Kidney tubule cell (primary cell): Measurements from ENCODE around the gene COL13A1.

Experiments used
- DNase-seq: peaks from one replicate; pipeline ENCODE4 v3.0.0-alpha.2; 2018; ENCODE audit warnings: low spot score

COL13A1 gene

GRCh38 chr10:69847458-69847857 lies 45.8 kb downstream of the COL13A1 start:
- no peak for DNase-seq

- DNase-seq, result no peak
Observed at GRCh38 chr10:69847883-69848282, 46.2 kb downstream of the COL13A1 start.

GRCh38 chr10:69848454-69848853 lies 46.7 kb downstream of the COL13A1 start:
- no peak for DNase-seq

DNA sequence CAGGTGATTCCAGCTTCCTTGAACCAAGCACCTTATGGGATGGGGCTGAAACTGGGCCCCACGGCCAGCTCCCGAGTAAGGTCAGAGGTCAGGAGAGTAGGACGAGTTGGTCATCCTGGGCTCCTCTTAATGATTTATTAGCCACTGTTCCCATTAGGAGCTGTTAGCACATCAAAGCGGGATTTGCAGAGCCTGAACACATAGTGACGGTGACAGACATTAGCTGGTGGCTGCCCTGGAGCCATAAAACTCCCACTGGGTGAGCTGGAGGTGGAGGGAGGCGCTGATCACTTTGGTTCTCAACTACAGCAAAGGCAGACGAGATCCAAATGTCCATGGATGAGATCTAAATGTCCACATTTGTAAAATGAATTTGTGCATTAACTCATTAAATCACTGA lies 48.1 kb downstream of the COL13A1 start:
- DNase-seq, result no peak

GRCh38 chr10:69850440-69850839 lies 48.7 kb downstream of the COL13A1 start:
- DNase-seq, result no peak

DNA sequence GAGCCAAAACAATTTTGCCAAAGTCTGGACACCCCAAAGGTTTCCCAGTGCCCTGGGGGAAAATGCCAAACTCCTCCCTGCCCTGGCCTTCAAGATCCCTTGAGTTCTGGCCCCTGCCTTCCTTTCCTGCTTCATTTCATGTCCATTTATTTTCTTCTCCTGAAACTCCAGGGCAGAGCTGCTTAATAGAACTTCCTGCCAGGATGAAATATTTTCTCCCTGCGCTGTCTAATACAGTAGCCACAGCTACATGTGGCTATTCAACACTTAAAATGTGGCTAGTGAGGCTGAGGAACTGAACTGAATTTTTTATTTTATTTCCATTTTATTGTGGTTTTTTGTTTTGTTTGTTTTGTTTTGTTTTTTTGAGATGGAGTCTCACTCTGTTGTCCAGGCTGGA lies 49.6 kb downstream of the COL13A1 start:
- no peak for DNase-seq

DNA sequence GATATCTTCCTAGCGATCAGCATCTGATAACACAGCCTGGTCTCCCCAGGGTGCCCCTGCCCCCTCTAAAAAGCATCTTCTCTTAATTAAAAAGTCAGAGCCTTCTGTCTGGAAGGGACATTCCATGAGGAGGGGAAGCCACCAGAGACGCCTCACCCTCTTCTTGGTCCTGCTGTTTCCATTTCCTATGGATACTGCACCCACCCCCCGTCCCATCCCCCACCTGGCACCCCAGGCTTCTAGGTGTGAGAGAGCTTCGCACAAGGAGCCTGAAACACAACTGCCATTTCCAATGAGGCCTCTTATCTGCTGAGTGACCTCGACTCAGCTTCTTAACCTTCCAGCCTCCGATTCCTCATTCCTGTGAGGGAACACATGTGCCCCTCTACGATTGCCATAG lies 51.4 kb downstream of the COL13A1 start:
- no peak for DNase-seq

- DNase-seq, result no peak
Observed at GRCh38 chr10:69854511-69855345, 53.0 kb downstream of the COL13A1 start.

- no peak for DNase-seq
Observed at GRCh38 chr10:69855346-69856111, 53.8 kb downstream of the COL13A1 start.

DNA sequence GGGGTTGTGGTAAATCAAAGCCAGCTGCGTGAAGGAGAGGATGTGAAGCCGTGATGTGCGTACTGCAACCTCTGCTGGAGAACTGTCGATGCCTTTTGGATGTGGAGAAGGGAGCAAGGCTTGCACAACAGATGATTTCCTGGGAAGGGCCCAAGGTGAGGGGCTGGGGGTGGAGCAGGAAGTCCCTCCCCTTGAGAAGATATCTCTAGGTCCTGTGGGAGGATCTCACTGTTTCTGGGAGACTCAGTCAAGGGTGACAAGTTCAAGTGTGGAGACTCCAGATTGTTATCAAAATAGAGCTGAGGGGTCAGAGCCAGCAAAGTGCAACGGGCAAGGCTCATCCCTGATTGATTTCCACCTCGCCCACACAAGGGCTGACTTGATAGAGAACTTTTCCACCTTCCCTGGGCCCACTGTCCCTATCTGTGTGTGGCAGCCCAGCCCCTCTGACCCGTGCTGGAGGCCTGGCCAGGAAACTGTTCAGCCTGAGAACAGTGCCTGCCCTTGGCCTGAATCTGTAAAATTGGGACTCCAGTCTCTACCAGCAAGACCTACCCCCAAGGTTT lies 55.0 kb downstream of the COL13A1 start:
- no peak for DNase-seq

DNA sequence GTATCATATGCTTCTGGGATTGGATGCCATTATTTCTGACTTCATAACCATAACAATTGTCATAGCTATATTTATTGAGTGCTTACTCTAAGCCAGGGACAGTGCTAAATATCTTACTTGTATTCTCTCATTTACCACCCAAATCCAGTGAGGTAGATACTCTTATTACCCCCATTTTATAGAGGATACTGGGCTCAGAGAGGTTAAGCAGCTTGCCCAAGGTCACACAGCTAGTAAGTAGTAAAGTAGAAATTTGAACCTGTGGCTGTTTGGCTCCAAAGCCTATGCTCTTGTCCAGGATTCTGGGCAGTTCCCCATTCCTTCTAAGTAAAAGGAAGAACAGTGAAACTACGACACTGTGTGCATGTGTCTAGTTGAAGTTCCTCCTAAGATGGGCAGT lies 56.5 kb downstream of the COL13A1 start:
- no peak for DNase-seq

DNA sequence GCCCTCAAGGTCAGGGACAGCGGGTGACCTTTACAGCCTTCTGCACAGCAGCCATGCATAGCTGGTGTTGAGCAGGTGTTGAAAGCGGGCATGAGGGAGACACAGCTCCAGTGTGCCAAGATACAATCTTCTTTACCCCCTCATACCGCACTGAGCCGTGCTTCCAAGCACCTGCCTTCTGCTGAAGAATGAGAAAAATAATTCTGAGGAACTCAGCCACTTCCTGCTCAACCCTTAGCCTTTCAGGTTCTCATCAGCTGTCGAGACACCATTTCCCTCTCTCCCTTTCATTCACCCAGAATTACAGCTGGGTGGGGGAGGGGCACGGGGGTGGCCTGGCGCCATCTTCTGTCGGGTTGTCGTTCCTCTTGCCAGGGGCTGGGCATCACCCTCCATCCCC lies 58.6 kb downstream of the COL13A1 start:
- DNase-seq, result no peak

DNA sequence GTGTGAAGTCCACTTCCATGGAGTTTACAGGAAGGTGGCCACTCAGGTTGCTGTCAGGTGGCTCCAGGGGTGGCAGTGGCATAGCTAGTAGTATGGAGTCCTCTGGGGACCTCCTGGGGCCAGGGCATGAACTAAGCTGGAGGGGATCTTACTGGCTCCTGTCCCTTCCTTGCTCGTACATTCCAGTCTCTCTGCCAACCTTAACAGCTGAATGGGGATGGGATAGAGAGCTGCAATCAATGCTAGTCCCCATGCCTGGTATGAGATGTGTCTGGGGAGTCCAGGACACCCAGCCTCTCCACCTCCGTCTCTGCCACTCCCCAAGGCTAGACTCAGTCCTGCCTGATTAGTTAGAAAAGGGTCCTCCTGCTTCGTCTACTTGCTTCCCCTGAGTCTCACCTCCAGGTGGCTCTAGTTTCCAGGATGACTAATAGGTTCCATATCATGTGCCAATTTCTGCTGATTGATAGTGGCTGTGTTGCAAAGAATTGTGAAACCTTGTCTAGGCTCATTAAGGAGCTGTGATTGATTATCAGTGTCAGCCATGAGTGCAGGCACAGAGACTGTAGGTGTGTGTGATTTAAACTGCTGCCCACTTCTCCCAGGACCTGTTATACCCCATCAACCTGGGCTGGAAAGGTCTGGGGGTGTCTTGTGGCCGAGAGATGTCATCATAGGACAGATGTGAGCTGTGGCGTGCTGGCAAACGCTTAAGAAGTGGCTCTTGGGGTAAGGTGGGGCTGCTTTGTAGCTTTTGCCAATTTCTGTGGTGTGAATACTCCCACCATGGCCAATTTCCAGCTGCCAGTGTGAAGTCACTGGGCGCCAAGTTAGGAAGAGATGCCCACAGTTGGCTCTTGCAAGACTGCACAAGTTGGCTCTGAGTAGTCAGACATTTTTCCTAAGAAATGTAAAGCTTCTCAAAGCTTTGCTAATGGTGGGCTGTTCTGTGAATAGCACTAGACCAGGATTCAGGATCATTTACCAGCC lies 59.8 kb downstream of the COL13A1 start:
- DNase-seq, result peak; percentile 76

DNA sequence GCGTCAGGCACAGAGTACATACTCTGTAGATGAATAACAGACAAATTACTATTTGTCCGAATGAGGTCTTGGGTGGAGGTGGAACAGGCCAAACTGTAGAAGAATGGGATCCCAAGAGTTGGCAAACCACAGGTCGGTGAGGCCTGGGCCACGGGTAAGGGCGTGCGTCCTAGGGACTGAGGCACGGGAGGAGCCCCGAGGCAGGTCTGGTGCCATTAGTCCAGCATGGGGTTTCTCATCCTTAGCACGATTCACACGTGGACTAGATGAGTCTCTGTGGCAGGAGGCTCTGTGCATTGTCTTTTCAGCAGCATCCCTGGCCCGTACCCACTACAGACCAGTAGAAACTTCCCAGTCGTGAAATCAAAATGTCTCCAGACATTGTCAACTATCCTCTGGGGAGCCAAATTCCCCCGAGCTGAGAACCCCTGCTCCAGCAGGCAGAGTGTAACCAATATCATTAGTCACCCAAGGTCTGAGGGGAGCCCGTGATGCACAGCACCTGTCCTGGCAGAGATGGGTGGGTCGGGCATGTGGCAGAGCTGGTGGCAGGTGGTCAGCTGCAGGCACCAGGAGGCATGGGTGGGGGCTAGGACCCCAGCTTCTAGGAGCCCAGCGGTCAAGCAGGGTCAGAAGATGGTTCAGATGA lies 61.3 kb downstream of the COL13A1 start:
- DNase-seq, result no peak

DNA sequence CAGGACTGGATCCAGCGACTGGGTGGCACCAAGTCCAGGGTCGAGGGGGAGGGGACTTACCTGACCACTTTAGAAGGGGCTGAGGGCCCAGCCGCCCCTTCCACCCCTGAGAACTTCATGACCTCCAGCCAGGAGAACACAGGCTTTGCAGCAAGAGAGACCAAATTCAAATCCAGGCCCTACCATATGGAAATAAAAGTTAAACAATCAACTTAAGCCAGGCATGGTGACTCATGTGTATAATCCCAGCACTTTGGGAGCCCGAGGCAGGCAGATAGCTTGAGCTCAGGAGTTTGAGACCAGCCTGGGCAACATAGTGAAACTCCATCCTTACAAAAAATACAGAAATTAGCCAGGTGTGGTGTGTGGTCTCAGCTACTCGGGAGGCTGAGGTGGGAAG lies 61.9 kb downstream of the COL13A1 start:
- no peak for DNase-seq

- DNase-seq, result peak; percentile 91
Observed at GRCh38 chr10:69864321-69864720, 62.6 kb downstream of the COL13A1 start.

DNA sequence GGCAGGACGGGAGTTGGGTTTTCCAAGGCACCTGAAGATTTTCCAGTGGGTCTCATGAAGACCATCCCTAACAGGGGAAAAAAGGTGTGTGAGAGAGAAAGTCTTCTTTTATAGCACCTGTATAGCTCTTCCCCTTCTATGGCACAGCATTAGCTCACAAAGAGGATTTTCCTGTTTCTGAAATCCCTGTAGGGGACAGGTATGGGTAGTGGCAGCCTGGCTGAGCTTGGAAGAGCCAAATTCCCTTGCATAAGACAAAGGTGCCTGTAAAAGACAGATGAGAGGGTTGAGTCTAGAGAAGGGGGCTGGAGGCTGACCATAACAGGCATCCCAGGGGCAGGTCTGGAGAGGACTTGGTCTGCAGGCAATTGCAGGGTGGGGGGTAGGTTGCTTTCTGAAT lies 63.7 kb downstream of the COL13A1 start:
- no peak for DNase-seq

DNA sequence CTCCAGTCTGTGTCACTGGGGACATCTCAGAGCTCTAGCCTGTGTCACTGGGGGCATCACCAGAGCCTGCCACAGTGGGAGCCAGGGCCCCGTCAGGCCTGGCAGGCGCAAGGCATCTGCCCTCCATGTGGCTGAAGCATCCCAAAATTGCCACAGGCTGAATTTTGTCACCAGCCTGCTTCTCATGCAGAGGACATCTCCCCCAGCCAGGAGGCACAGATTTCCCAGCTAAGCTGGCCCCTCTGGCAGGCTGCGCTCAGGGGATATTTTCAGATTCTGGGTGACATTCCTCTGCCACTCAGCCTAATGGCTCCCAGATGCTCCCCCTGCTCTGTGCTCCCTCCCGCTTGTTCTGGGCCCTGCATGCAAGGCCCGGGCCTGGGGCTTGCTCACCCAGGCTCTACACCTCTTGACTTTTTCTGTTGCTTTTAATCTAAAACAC lies 64.6 kb downstream of the COL13A1 start:
- no peak for DNase-seq

- peak; percentile 37 for DNase-seq
Observed at GRCh38 chr10:69866688-69867461, 65.2 kb downstream of the COL13A1 start.
